HepG2 (cell line): ENCODE measurements around the gene COG5. TPM values are rescaled to one million over a fixed set of nuclear protein-coding genes. Genes with fewer than 3 reads are reported as not detected.

Experiments used
- ATAC-seq: fragments of 200-7000 bp; cut with Tn5 transposase; 3 replicates; pipeline ENCODE4 v1.9.1; 2020; ENCODE audit warnings: mild to moderate bottlenecking, moderate library complexity
- BruUV-seq: library from RNA; stranded (reverse); fragments of 400-500 nt; replicated peaks from 2 replicates; lab custom pipeline; 2021; lab: Mats Ljungman, UMichigan
- CTCF ChIA-PET: fragments of 300-600 bp; formaldehyde crosslinking; extraction: SDS; loops from one replicate; lab custom pipeline; 2021; ENCODE audit warnings: low total read pairs, inconsistent platforms, low intra/inter-chr PET ratio; lab: Yijun Ruan, JAX
- POLR2A ChIA-PET: fragments of 350-600 bp; sonication (Branson Sonifier 250); formaldehyde crosslinking; loops from one replicate; lab custom pipeline; 2020; ENCODE audit warnings: antibody characterized with exemption, inconsistent platforms; lab: Yijun Ruan, JAX
- DNase-seq: peaks from one replicate; pipeline ENCODE4 v3.0.0-alpha.2; 2015; ENCODE audit warnings: low spot score
- FAIRE-seq: peaks from 3 replicates; lab custom pipeline; 2011; peaks lifted over from hg19 to GRCh38; lab: Jason Lieb, UNC
- H2AFZ ChIP-seq: one replicate; pipeline ENCODE4 v1.6.1; 2011; ENCODE audit warnings: low read length, inconsistent platforms
- H3K27ac ChIP-seq: fragments of 300-600 bp; 3 replicates; pipeline ENCODE4 v1.8.0; 2011; ENCODE audit warnings: mixed run types, mild to moderate bottlenecking, mixed read lengths, low read length, inconsistent platforms; ENCODE audit not compliant: insufficient read depth; ENCODE audit errors: extremely low read length
- H3K27me3 ChIP-seq, 2 experiments: fragments of 200-600 bp in 1 of 2; 2 replicates in 1 of 2; 3 replicates in 1 of 2; pipeline versions ENCODE4 v1.6.0 to v1.8.0; 2011; ENCODE audit warnings: low read length in 2 of 2, mild to moderate bottlenecking in 2 of 2, moderate library complexity in 2 of 2, inconsistent platforms in 1 of 2; ENCODE audit not compliant: insufficient read depth in 2 of 2, control insufficient read depth in 1 of 2
- H3K36me3 ChIP-seq, 2 experiments: fragments of 200-600 bp in 1 of 2; replicated peaks in 1 of 2; 2 replicates in 1 of 2; 3 replicates in 1 of 2; pipeline versions ENCODE4 v1.5.1 to v1.8.0; 2011; ENCODE audit warnings: low read length in 2 of 2, inconsistent platforms in 1 of 2; ENCODE audit not compliant: insufficient read depth in 2 of 2, control insufficient read depth in 1 of 2
- H3K4me1 ChIP-seq: 2 replicates; pipeline ENCODE4 v1.5.1; 2012; ENCODE audit warnings: low read length, inconsistent platforms; ENCODE audit not compliant: insufficient read depth
- H3K4me2 ChIP-seq: 2 replicates; pipeline ENCODE4 v1.6.0; 2011; ENCODE audit warnings: low read depth, low read length, inconsistent platforms
- H3K4me3 ChIP-seq, 3 experiments: fragments of 200-600 bp in 1 of 3; sonication (generic), shearing (Covaris generic) in 1 of 3; replicated peaks in 1 of 3; 2 replicates each; pipeline ENCODE4 v1.5.1; 2011 to 2016; ENCODE audit warnings: low read length in 3 of 3, inconsistent platforms in 2 of 3, low read depth in 2 of 3, mild to moderate bottlenecking in 2 of 3, control low read depth in 1 of 3, mixed read lengths in 1 of 3; ENCODE audit not compliant: insufficient read depth in 1 of 3
- H3K79me2 ChIP-seq: one replicate; pipeline ENCODE4 v1.6.1; 2011; ENCODE audit warnings: low read length, inconsistent platforms; ENCODE audit not compliant: insufficient read depth
- H3K9ac ChIP-seq: 2 replicates; pipeline ENCODE4 v1.6.0; 2011; ENCODE audit warnings: mild to moderate bottlenecking, low read depth, low read length, inconsistent platforms; ENCODE audit not compliant: insufficient read depth
- H3K9me3 ChIP-seq: 2 replicates; pipeline ENCODE4 v1.5.1; 2012; ENCODE audit warnings: mild to moderate bottlenecking, low read length
- H4K20me1 ChIP-seq: 2 replicates; pipeline ENCODE4 v1.6.0; 2011; ENCODE audit warnings: inconsistent platforms, mild to moderate bottlenecking, low read length, moderate library complexity; ENCODE audit not compliant: insufficient read depth
- ARNT2 ChIP-seq: sonication (generic); formaldehyde crosslinking; IDR thresholded peaks from 2 replicates; pipeline ENCODE4 v1.8.0; 2022; ENCODE audit warnings: mild to moderate bottlenecking, low read depth, missing genetic modification reagents, moderate library complexity
- CENPX ChIP-seq: sonication (generic); formaldehyde crosslinking; IDR thresholded peaks from 2 replicates; pipeline ENCODE4 v1.9.0; 2021; ENCODE audit warnings: mild to moderate bottlenecking, missing genetic modification reagents, moderate library complexity
- HMG20A ChIP-seq: IDR thresholded peaks from 2 replicates; pipeline ENCODE4 v1.6.1; 2016; ENCODE audit warnings: borderline replicate concordance
- KLF9 ChIP-seq: IDR thresholded peaks from 2 replicates; pipeline ENCODE4 v1.6.1; 2016; ENCODE audit warnings: low read depth
- MYC ChIP-seq: sonication (generic); formaldehyde crosslinking; IDR thresholded peaks from 2 replicates; pipeline ENCODE4 v1.9.0; 2021; ENCODE audit warnings: missing genetic modification reagents, borderline replicate concordance
- PITX1 ChIP-seq: sonication (generic); formaldehyde crosslinking; IDR thresholded peaks from 2 replicates; pipeline ENCODE4 v1.5.1; 2020; ENCODE audit warnings: mild to moderate bottlenecking, missing genetic modification reagents
- RAD51 ChIP-seq: fragments of 450-650 bp; IDR thresholded peaks from 2 replicates; pipeline ENCODE4 v1.6.1; 2016; ENCODE audit warnings: borderline replicate concordance
- SP1 ChIP-seq, 2 experiments: fragments of 450-650 bp in 1 of 2; sonication (generic) in 1 of 2; formaldehyde crosslinking in 1 of 2; IDR thresholded peaks; 2 replicates each; pipeline versions ENCODE4 v1.4.0 to v1.6.1; 2016 to 2020; ENCODE audit warnings: missing genetic modification reagents in 1 of 2
- TSC22D2 ChIP-seq: sonication (generic); formaldehyde crosslinking; IDR thresholded peaks from 2 replicates; pipeline ENCODE4 v1.5.1; 2020; ENCODE audit warnings: missing genetic modification reagents, mild to moderate bottlenecking, borderline replicate concordance
- ZFP82 ChIP-seq: sonication (generic); formaldehyde crosslinking; IDR thresholded peaks from 2 replicates; pipeline ENCODE4 v1.5.1; 2020; ENCODE audit warnings: mild to moderate bottlenecking, missing genetic modification reagents, borderline replicate concordance
- WGBS: methylation state at CpG from one replicate; pipeline ENCODE4 v1.1.6; 2017; ENCODE audit warnings: low lambda C conversion rate; 5-methylcytosine and 5-hydroxymethylcytosine counted together
- in situ Hi-C: cut with HindIII; loops from 2 replicates; pipeline ENCODE4 v1.10.0; 2017; ENCODE audit warnings: low pct_unique_long_range_greater_than_20kb; ENCODE audit not compliant: extremely low pct_ligation_motif_present
- intact Hi-C: fragments of 100-400 bp; cut with micrococcal nuclease; formaldehyde crosslinking; loops from one replicate; pipeline ENCODE4 v1.10.0; 2022; ENCODE audit not compliant: unreplicated experiment
- polyA plus RNA-seq, 8 experiments: library from polyadenylated mRNA; depleted of rRNA in 3 of 8; stranded (reverse) in 7 of 8; unstranded in 1 of 8; fragments of >200 nt; fragmentation: Illumina TruSeq in 4 of 8; extraction: Trizol in 4 of 8; gene quantifications; 2 replicates each; pipeline versions ENCODE4 v1.2.1 to v1.2.3, GENCODE V29; 2011 to 2016; ENCODE audit warnings: low read depth in 4 of 8, missing spikeins in 1 of 8, mixed read lengths in 1 of 8; ENCODE audit not compliant: insufficient read depth in 1 of 8
- total RNA-seq, 5 experiments: library from RNA; depleted of rRNA; stranded (reverse); fragments of >200 nt; fragmentation: Illumina TruSeq; extraction: Trizol; gene quantifications; 2 replicates each; pipeline ENCODE4 v1.2.3, GENCODE V29; 2016; ENCODE audit warnings: low read depth in 1 of 5
- TF ChIP-seq, protein P1 (sequence below): IDR thresholded peaks from 2 replicates; pipeline ENCODE4 v1.6.1; 2016; ENCODE audit warnings: missing compliant biosample characterization, missing genetic modification reagents, borderline replicate concordance
- TF ChIP-seq, protein P2 (sequence below): sonication (generic); formaldehyde crosslinking; IDR thresholded peaks from 2 replicates; pipeline ENCODE4 v1.8.0; 2022; ENCODE audit warnings: missing genetic modification reagents, mild to moderate bottlenecking, moderate library complexity, borderline replicate concordance
- TF ChIP-seq, protein P3 (sequence below): fragments of 450-650 bp; IDR thresholded peaks from 2 replicates; pipeline ENCODE4 v1.6.1; 2017; ENCODE audit warnings: mild to moderate bottlenecking

COG5 gene
- total and polyA plus RNA-seq, 2 of the 13 experiments (the other 11 are each of a cell fraction or from before 2014, with no cell fraction given): 20.4 to 31.3 TPM

DNA sequence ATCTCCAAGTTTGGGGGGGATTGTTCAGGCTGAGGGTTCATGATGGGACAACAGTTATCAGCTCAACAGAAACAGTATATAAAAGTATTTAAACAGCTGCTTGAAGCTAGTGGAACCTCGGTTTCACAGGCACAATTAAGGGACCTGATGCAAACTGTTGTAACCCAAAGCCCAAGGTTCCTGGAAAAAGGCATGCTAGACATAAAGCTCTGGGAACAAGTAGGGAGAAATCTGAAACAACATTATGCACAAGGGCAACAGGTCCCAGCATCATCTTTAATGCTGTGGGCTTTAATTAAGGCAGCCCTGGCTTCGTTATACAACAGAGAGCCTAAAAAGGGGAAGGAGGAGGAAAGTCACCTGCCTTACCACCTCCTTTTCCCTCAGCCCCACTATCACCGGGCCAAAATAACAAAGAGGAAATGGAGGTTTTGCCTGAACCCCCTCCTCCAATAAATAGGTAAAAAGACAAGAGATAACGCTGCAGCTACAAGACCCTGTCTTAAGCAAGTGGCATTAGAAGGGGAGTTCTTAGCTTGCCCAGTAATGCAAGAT, 177.1 kb downstream of the COG5 start:
- WGBS: 88% methylated on average over 4 of the region's 4 CpGs
- no TSS peak for BruUV-seq
- CTCF ChIA-PET: no interaction called here
- Histone ChIP-seq H3K9me3 (no peaks in the 10 kb centered on the region), H3K27me3 (no peaks in the 10 kb centered on the region), H3K4me2 (no peak overlapping the region), H4K20me1 (no peaks in the 10 kb centered on the region), H2AFZ (no peak overlapping the region), H3K4me3 (no peak overlapping the region), H3K36me3 (no peaks in the 10 kb centered on the region), H3K4me1 (peaks cover 10% of the 10 kb centered on the region), H3K79me2 (no peaks in the 10 kb centered on the region), H3K27ac (no peak overlapping the region), H3K9ac (no peak overlapping the region)
- POLR2A ChIA-PET: no interaction called here
- ATAC-seq: no peak
- TF ChIP-seq, protein P1, sequence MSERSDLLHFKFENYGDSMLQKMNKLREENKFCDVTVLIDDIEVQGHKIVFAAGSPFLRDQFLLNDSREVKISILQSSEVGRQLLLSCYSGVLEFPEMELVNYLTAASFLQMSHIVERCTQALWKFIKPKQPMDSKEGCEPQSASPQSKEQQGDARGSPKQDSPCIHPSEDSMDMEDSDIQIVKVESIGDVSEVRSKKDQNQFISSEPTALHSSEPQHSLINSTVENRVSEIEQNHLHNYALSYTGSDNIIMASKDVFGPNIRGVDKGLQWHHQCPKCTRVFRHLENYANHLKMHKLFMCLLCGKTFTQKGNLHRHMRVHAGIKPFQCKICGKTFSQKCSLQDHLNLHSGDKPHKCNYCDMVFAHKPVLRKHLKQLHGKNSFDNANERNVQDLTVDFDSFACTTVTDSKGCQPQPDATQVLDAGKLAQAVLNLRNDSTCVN (CRISPR knock-in tag): no peak
- TF ChIP-seq CENPX (CRISPR knock-in tag) (no peak), PITX1 (CRISPR knock-in tag) (no peak), ARNT2 (CRISPR knock-in tag) (no peak), ZFP82 (CRISPR knock-in tag) (no peak), RAD51 (no peak), SP1 (IDR thresholded peaks at IDR 0.05) (no peak), SP1 (CRISPR knock-in tag; IDR thresholded peaks at IDR 0.05) (no peak)
- no peak for DNase-seq
- no peak for FAIRE-seq
- intact Hi-C loops: no loop called here
- in situ Hi-C loops: no loop called here

DNA sequence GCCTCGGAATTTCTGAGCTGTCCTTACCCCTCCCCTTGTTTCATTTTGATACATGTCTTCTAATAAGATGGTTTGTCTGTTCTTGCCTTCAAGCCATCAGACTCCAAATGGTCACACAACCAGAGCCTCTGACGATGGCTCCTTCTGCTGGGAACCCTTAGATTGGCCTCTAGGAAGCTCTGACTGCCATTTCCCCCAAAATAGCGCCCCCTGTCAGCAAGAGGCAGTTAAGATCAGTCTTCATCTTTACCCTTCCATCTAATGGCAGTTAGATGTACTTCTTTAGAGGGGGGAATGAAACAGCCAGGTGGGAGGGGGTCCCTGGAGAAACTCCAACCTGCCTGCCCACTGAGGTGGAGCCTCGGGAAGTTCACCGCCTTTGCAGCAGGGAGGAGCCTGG, 179.7 kb downstream of the COG5 start:
- no peaks in the 10 kb centered on the region for H3K4me1 ChIP-seq
- H2AFZ ChIP-seq: no peak overlapping the region
- H3K27me3 ChIP-seq: no peaks in the 10 kb centered on the region
- intact Hi-C loops: no loop called here
- no peaks in the 10 kb centered on the region for H3K36me3 ChIP-seq
- ChIA-PET CTCF (no interaction called here), POLR2A (no interaction called here)
- no peak overlapping the region for H3K27ac ChIP-seq
- no peaks in the 10 kb centered on the region for H3K79me2 ChIP-seq
- in situ Hi-C loops: no loop called here
- no peaks in the 10 kb centered on the region for H3K9me3 ChIP-seq
- no peak overlapping the region for H3K9ac ChIP-seq
- WGBS: 88% methylated on average over 3 of the region's 5 CpGs
- DNase-seq (no peak), ATAC-seq (no peak), FAIRE-seq (no peak)
- H3K4me3 ChIP-seq: no peak overlapping the region
- H4K20me1 ChIP-seq: no peaks in the 10 kb centered on the region
- H3K4me2 ChIP-seq: no peak overlapping the region
- no TSS peak for BruUV-seq
- TF ChIP-seq MYC (CRISPR knock-in tag) (no peak), KLF9 (CRISPR knock-in tag) (no peak), HMG20A (no peak), TSC22D2 (no peak)
- TF ChIP-seq, protein P2, sequence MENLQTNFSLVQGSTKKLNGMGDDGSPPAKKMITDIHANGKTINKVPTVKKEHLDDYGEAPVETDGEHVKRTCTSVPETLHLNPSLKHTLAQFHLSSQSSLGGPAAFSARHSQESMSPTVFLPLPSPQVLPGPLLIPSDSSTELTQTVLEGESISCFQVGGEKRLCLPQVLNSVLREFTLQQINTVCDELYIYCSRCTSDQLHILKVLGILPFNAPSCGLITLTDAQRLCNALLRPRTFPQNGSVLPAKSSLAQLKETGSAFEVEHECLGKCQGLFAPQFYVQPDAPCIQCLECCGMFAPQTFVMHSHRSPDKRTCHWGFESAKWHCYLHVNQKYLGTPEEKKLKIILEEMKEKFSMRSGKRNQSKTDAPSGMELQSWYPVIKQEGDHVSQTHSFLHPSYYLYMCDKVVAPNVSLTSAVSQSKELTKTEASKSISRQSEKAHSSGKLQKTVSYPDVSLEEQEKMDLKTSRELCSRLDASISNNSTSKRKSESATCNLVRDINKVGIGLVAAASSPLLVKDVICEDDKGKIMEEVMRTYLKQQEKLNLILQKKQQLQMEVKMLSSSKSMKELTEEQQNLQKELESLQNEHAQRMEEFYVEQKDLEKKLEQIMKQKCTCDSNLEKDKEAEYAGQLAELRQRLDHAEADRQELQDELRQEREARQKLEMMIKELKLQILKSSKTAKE: no peak
- TF ChIP-seq, protein P3, sequence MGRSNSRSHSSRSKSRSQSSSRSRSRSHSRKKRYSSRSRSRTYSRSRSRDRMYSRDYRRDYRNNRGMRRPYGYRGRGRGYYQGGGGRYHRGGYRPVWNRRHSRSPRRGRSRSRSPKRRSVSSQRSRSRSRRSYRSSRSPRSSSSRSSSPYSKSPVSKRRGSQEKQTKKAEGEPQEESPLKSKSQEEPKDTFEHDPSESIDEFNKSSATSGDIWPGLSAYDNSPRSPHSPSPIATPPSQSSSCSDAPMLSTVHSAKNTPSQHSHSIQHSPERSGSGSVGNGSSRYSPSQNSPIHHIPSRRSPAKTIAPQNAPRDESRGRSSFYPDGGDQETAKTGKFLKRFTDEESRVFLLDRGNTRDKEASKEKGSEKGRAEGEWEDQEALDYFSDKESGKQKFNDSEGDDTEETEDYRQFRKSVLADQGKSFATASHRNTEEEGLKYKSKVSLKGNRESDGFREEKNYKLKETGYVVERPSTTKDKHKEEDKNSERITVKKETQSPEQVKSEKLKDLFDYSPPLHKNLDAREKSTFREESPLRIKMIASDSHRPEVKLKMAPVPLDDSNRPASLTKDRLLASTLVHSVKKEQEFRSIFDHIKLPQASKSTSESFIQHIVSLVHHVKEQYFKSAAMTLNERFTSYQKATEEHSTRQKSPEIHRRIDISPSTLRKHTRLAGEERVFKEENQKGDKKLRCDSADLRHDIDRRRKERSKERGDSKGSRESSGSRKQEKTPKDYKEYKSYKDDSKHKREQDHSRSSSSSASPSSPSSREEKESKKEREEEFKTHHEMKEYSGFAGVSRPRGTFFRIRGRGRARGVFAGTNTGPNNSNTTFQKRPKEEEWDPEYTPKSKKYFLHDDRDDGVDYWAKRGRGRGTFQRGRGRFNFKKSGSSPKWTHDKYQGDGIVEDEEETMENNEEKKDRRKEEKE: no peak
- TF ChIP-seq, all 625 proteins: peak for 0
